Endodermal cell (in vitro differentiated cells): ENCODE data around the gene ACP3. TPM values are rescaled to one million over a fixed set of nuclear protein-coding genes. Genes with fewer than 3 reads are reported as not detected.

Source experiments
- DNase-seq: peaks from one replicate; pipeline ENCODE4 v3.0.0-alpha.2; 2017
- H3K27ac ChIP-seq: 2 replicates; pipeline ENCODE4 v1.5.1; 2013; ENCODE audit warnings: mild to moderate bottlenecking, low read depth, low read length, moderate library complexity
- H3K27me3 ChIP-seq: 2 replicates; pipeline ENCODE4 v1.6.1; 2013; ENCODE audit warnings: mild to moderate bottlenecking, low read length, moderate library complexity; ENCODE audit not compliant: insufficient read depth, control insufficient read depth, poor library complexity, severe bottlenecking
- H3K36me3 ChIP-seq: 2 replicates; pipeline ENCODE4 v1.7.0; 2013; ENCODE audit warnings: mild to moderate bottlenecking, low read length, moderate library complexity; ENCODE audit not compliant: control insufficient read depth, insufficient read depth
- H3K4me1 ChIP-seq: one replicate; pipeline ENCODE4 v1.7.0; 2013; ENCODE audit warnings: low read length; ENCODE audit not compliant: control insufficient read depth, insufficient read depth
- H3K4me3 ChIP-seq: 2 replicates; pipeline ENCODE4 v1.5.1; 2013; ENCODE audit warnings: mild to moderate bottlenecking, low read length, moderate library complexity
- H3K9ac ChIP-seq: 2 replicates; pipeline ENCODE4 v1.6.1; 2013; ENCODE audit warnings: mild to moderate bottlenecking, low read length, moderate library complexity; ENCODE audit not compliant: poor library complexity, severe bottlenecking; ENCODE audit errors: extremely low read depth
- H3K9me3 ChIP-seq: 2 replicates; pipeline ENCODE4 v1.6.1; 2013; ENCODE audit warnings: mild to moderate bottlenecking, low read length, moderate library complexity; ENCODE audit not compliant: control insufficient read depth
- H3K27ac Mint-ChIP-seq: 2 replicates; pipeline ENCODE4 v1.8.0; 2020; ENCODE audit warnings: mixed read lengths
- H3K27me3 Mint-ChIP-seq: 2 replicates; pipeline ENCODE4 v1.8.0; 2021; ENCODE audit warnings: mild to moderate bottlenecking, mixed read lengths; ENCODE audit not compliant: insufficient read depth
- H3K36me3 Mint-ChIP-seq: 2 replicates; pipeline ENCODE4 v1.8.0; 2020; ENCODE audit warnings: low read depth, mixed read lengths
- H3K4me1 Mint-ChIP-seq: 2 replicates; pipeline ENCODE4 v1.8.0; 2020; ENCODE audit warnings: mixed read lengths
- H3K4me3 Mint-ChIP-seq: 2 replicates; pipeline ENCODE4 v1.8.0; 2020; ENCODE audit warnings: mild to moderate bottlenecking, moderate library complexity, mixed read lengths
- H3K9me3 Mint-ChIP-seq: 2 replicates; pipeline ENCODE4 v1.8.0; 2020; ENCODE audit warnings: mild to moderate bottlenecking, mixed read lengths
- WGBS, 2 experiments: methylation state at CpG; one replicate each; pipeline versions ENCODE4 v1.1.5 to v1.1.7; 2013; ENCODE audit warnings: missing lambda C conversion rate in 2 of 2, mixed read lengths in 1 of 2; ENCODE audit not compliant: insufficient coverage in 1 of 2, insufficient read length in 1 of 2; 5-methylcytosine and 5-hydroxymethylcytosine counted together
- total RNA-seq, 2 donors: library from RNA; stranded (reverse); fragmentation: NEBNext Ultra II Directional in 1 of 2; extraction: Animal tissue kit (Norgen Biotek cat#: 25700) in 1 of 2; gene quantifications; 2 replicates in 1 of 2; 3 replicates in 1 of 2; pipeline ENCODE4 v1.2.1, GENCODE V29; 2021
- TF ChIP-seq, protein P1 (sequence below): fragments of 200-600 bp; sonication (generic); conservative IDR thresholded peaks from 2 replicates; pipeline ENCODE4 v1.5.0; 2021; ENCODE audit warnings: antibody characterized with exemption, mild to moderate bottlenecking

ACP3 gene
- total RNA-seq, 2 donors from 2014 or later, result 17.0 to 24.6 TPM

DNA sequence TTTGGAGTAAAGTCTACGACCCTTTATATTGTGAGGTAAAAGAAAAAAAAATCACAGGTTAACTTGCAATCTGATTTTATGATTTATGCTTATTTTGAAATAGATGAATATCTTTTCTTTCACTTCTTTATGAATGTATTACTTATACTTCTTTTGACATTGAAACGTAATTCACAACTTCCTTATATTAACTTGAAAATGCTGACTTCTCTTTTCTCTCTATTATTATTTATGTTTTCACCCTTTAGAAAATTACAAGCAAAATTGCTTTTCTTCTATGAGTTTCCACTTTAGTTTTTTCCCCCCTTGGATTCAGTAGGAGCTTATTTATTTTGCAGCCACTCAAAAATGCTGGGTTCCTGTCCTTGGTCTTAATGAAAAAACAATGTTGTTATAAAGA is 25.4 kb downstream of the ACP3 start:
- WGBS, 2 experiments, result 97% methylated on average over 2 of the region's 2 CpGs; no CpG with 5 or more reads in 1 of the 2 experiments
- TF ChIP-seq, protein P1, sequence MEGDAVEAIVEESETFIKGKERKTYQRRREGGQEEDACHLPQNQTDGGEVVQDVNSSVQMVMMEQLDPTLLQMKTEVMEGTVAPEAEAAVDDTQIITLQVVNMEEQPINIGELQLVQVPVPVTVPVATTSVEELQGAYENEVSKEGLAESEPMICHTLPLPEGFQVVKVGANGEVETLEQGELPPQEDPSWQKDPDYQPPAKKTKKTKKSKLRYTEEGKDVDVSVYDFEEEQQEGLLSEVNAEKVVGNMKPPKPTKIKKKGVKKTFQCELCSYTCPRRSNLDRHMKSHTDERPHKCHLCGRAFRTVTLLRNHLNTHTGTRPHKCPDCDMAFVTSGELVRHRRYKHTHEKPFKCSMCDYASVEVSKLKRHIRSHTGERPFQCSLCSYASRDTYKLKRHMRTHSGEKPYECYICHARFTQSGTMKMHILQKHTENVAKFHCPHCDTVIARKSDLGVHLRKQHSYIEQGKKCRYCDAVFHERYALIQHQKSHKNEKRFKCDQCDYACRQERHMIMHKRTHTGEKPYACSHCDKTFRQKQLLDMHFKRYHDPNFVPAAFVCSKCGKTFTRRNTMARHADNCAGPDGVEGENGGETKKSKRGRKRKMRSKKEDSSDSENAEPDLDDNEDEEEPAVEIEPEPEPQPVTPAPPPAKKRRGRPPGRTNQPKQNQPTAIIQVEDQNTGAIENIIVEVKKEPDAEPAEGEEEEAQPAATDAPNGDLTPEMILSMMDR, result no peak

DNA sequence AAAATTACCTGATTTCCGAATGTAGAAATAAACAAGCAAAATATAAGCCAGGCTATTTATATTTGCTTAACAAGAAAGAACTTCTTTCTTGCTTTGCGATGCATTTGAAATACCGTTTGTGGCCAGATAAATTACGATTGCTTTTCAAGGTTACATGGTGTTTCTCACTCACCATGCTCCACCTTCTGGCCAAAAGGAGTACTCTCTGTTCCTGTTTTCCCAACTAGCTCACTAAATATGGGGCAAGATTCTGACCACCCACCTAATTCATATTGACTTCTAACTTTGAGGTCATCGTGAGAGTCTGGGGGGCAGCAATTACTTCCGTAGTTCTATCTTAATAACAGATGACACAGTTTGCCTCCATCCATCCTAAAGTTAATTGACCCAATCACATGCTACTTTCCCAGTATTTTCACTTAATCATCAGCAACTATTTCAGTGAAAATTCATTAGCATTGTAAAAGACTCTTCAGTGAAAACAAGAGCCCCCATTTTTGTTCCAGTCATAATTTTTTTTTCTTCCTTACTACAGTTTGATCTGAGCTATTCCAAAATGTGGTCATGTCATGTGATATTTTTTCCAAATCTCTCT is 25.9 kb downstream of the ACP3 start:
- peaks cover 12% of the 10 kb centered on the region for H3K36me3 Mint-ChIP-seq
- no peaks in the 10 kb centered on the region for H3K9me3 Mint-ChIP-seq
- H3K4me1 Mint-ChIP-seq, result peaks cover 3% of the 10 kb centered on the region
- Histone ChIP-seq H3K4me3 (no peak overlapping the region), H3K36me3 (no peaks in the 10 kb centered on the region), H3K9me3 (no peaks in the 10 kb centered on the region), H3K27ac (no peak overlapping the region), H3K4me1 (no peaks in the 10 kb centered on the region), H3K9ac (no peak overlapping the region), H3K27me3 (no peaks in the 10 kb centered on the region)
- WGBS, 2 experiments, result 10 to 13% methylated on average over 5 to 6 of the region's 6 CpGs
- TF ChIP-seq, protein P1, result peak; percentile 91
- no peak overlapping the region for H3K4me3 Mint-ChIP-seq
- H3K27ac Mint-ChIP-seq, result no peak overlapping the region
- H3K27me3 Mint-ChIP-seq, result no peaks in the 10 kb centered on the region
- DNase-seq, result peak; percentile 74

More for the DNA sequence above, 25.4 kb downstream of the ACP3 start:
- H3K4me1 Mint-ChIP-seq, result peaks cover 3% of the 10 kb centered on the region
- Histone ChIP-seq H3K9me3 (no peaks in the 10 kb centered on the region), H3K27ac (no peak overlapping the region), H3K9ac (no peak overlapping the region), H3K4me3 (no peak overlapping the region), H3K27me3 (no peaks in the 10 kb centered on the region), H3K4me1 (no peaks in the 10 kb centered on the region), H3K36me3 (no peaks in the 10 kb centered on the region)
- peaks cover 12% of the 10 kb centered on the region for H3K36me3 Mint-ChIP-seq
- H3K9me3 Mint-ChIP-seq, result no peaks in the 10 kb centered on the region
- no peak overlapping the region for H3K4me3 Mint-ChIP-seq
- no peak overlapping the region for H3K27ac Mint-ChIP-seq
- DNase-seq, result no peak
- H3K27me3 Mint-ChIP-seq, result no peaks in the 10 kb centered on the region

DNA sequence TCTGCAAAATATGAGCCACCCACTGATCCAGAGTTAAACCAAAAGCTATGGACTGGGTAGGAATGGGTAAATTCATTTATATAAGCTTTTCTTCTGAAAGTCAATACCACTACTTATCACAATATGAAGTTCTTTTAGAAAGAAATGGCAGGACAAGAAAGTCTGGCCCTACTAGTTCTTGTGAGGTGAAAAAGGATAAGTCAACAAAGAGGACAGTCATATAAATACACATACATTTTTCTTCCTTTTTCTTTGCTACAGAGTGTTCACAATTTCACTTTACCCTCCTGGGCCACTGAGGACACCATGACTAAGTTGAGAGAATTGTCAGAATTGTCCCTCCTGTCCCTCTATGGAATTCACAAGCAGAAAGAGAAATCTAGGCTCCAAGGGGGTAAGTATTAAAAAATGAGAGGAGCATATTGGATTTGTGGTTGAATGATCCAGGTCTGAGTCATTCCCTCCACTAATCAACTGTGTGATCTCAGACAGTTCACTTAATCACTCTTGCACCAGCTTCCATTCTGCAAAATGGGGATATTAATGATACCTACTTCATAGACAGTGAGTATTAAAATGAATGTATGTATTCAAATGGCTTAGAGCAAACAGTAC is 27.6 kb downstream of the ACP3 start:
- Histone ChIP-seq H3K9ac (no peak overlapping the region), H3K4me1 (no peaks in the 10 kb centered on the region), H3K36me3 (no peaks in the 10 kb centered on the region), H3K9me3 (no peaks in the 10 kb centered on the region), H3K27me3 (no peaks in the 10 kb centered on the region), H3K4me3 (no peak overlapping the region), H3K27ac (no peak overlapping the region)
- H3K4me3 Mint-ChIP-seq, result no peak overlapping the region
- H3K27ac Mint-ChIP-seq, result no peak overlapping the region
- H3K36me3 Mint-ChIP-seq, result peaks cover 10% of the 10 kb centered on the region
- no peaks in the 10 kb centered on the region for H3K27me3 Mint-ChIP-seq
- TF ChIP-seq, protein P1, result no peak
- DNase-seq, result no peak
- no peaks in the 10 kb centered on the region for H3K9me3 Mint-ChIP-seq
- H3K4me1 Mint-ChIP-seq, result peaks cover 3% of the 10 kb centered on the region
